AG10803 (cell line): Measurements from ENCODE around the gene SPACA4.
"Not testable (repeated sequence)": the region's sequence is repeated elsewhere in the genome, so short reads cannot be mapped to it uniquely, and the experiment has no call there.

Experiments
- DNase-seq: peaks from one replicate; pipeline ENCODE4 v3.0.0; 2010; ENCODE audit warnings: low read depth
- H3K4me3 ChIP-seq: 2 replicates; pipeline ENCODE4 v1.5.1; 2011; ENCODE audit warnings: mild to moderate bottlenecking, low read length, control low read depth
- TF ChIP-seq, protein P1 (sequence below): conservative IDR thresholded peaks from 2 replicates; pipeline ENCODE4 v1.5.1; 2011; ENCODE audit warnings: mild to moderate bottlenecking, low read length, control low read depth, inconsistent platforms

SPACA4 gene

GRCh38 chr19:48569814-48570213 is 36.7 kb upstream of the SPACA4 start:
- no peak overlapping the region for H3K4me3 ChIP-seq
- peak; percentile 56 for DNase-seq
- TF ChIP-seq, protein P1, sequence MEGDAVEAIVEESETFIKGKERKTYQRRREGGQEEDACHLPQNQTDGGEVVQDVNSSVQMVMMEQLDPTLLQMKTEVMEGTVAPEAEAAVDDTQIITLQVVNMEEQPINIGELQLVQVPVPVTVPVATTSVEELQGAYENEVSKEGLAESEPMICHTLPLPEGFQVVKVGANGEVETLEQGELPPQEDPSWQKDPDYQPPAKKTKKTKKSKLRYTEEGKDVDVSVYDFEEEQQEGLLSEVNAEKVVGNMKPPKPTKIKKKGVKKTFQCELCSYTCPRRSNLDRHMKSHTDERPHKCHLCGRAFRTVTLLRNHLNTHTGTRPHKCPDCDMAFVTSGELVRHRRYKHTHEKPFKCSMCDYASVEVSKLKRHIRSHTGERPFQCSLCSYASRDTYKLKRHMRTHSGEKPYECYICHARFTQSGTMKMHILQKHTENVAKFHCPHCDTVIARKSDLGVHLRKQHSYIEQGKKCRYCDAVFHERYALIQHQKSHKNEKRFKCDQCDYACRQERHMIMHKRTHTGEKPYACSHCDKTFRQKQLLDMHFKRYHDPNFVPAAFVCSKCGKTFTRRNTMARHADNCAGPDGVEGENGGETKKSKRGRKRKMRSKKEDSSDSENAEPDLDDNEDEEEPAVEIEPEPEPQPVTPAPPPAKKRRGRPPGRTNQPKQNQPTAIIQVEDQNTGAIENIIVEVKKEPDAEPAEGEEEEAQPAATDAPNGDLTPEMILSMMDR = no peak

DNA sequence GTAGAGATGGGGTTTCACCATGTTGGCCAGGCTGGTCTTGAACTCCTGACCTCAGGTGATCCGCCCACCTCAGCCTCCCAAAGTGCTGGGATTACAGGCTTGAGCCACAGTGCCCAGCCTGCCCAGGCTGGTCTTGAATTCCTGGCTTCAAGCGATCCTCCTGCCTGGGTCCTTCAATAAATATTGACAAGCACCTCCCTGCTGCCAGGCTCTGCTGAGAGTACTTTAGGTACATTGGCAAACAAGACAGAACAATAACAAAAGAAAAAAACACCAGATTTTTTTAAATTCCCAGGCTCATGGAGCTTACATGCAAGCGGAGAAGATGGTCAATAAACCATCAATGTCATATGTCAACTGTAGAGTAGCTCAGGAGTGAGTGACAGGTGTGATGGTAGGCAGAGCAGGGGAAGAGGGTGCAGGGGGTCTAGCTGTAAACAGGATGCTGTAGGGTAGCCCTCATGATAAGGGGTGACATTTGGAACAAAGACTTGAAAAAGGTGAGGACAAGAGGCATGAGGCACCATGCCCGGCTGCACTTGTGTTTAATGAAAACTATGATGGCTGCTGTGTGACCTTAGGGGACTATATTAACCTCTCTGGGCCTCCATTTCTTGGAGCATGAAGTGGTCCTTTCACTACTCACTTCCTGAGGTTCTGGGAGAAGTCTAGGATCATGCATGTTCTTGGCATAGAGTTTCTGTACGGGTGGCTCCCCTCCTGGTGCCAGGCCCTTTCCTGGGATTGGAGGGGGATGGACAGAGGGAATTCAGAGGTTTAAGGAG is 35.0 kb upstream of the SPACA4 start:
- no peak overlapping the region for H3K4me3 ChIP-seq
- TF ChIP-seq, protein P1 = no peak
- DNase-seq = no peak

DNA sequence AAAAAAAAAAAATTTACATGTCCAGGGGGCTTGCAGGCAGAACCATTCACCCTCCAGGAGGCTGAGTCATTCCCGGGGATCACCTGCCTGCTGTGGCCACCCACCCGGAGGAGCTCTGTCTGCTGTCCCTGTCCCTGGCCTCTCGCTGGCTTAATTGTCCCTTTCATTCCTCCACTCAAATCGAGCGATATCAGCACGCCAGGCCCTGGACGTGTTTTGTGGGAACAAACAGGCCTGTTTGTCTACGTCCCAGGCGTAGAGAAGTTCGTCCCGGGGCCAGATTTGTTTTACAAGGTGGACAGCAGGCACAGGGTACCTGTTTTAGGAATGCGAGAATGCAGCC is 33.4 kb upstream of the SPACA4 start:
- H3K4me3 ChIP-seq = no peak overlapping the region
- DNase-seq = no peak
- TF ChIP-seq, protein P1 = no peak

DNA sequence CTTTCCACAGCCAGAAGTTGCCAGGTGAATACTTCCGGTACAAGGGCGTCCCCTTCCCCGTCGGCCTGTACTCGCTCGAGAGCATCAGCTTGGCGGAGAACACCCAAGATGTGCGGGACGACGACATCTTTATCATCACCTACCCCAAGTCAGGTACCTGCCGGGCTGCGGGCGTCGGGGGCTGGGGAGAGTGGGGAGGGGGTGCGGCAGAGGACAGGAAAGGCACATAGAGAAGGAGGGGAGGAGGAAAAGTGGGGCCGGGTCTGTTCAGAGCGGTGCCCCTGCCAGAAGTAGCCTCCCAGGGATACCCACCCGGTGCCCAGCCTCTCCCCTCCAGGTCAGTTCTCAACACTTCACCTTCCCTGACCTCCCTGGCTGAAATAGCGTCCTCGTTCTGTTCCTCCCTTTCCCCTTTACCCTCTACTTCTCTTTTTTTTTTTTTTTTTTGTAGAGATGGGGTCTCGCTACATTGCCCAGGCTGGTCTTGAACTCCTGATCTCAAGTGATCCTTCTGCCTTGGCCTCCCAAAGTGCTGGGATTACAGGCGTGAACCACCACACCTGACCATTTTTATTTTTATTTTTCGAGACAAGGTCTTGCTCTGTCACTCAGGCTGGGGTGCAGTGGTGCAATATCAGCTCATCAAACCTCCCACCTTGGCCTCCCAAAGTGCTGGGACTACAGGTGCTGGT is 30.5 kb upstream of the SPACA4 start:
- H3K4me3 ChIP-seq = no peak overlapping the region
- DNase-seq = no peak
- TF ChIP-seq, protein P1 = no peak

GRCh38 chr19:48577908-48578307 is 28.6 kb upstream of the SPACA4 start:
- H3K4me3 ChIP-seq, DNase-seq: not testable (repeated sequence)

GRCh38 chr19:48578891-48579290 is 27.7 kb upstream of the SPACA4 start:
- TF ChIP-seq, protein P1 = no peak
- H3K4me3 ChIP-seq = no peak overlapping the region
- peak; percentile 29 for DNase-seq

- H3K4me3 ChIP-seq = no peak overlapping the region
These were observed 24.4 kb upstream of the SPACA4 start for GRCh38 chr19:48582168-48582567.

More at GRCh38 chr19:48582168-48582567, 24.4 kb upstream of the SPACA4 start:
- DNase-seq = no peak
- TF ChIP-seq, protein P1 = no peak
